HG03439 (cell line): Measurements from ENCODE around the gene PYGL.

Source experiments
- ATAC-seq: cut with Tn5 transposase; IDR thresholded peaks from one replicate; pipeline ENCODE4 v1.9.1; 2021; ENCODE audit warnings: mild to moderate bottlenecking, moderate library complexity; ENCODE audit not compliant: unreplicated experiment

PYGL gene

GRCh38 chr14:50875359-50876070 is 68.8 kb downstream of the PYGL start:
- peak; percentile 88 for ATAC-seq

- no peak for ATAC-seq
Observed at GRCh38 chr14:50874757-50875156, 69.5 kb downstream of the PYGL start.

- no peak for ATAC-seq
Observed at GRCh38 chr14:50871914-50872732, 72.2 kb downstream of the PYGL start, which contains the start of gene ABHD12B. Gene ABHD12B, plus strand, starts transcription at chr14:50872053. Its CDS starts 122 bp downstream, at chr14:50872175.

GRCh38 chr14:50871228-50871627 is 73.1 kb downstream of the PYGL start:
- no peak for ATAC-seq

- no peak for ATAC-seq
Observed at GRCh38 chr14:50865391-50866076, 78.7 kb downstream of the PYGL start.

GRCh38 chr14:50864946-50865345 is 79.3 kb downstream of the PYGL start:
- no peak for ATAC-seq

GRCh38 chr14:50864237-50864636 is 80.0 kb downstream of the PYGL start:
- no peak for ATAC-seq

- ATAC-seq = no peak
Observed at GRCh38 chr14:50862036-50862570, 82.2 kb downstream of the PYGL start.

GRCh38 chr14:50860478-50861086 is 83.7 kb downstream of the PYGL start:
- ATAC-seq = no peak

- ATAC-seq = peak; percentile 9
Observed at GRCh38 chr14:50859296-50859624, 85.0 kb downstream of the PYGL start.

- ATAC-seq = no peak
Observed at GRCh38 chr14:50856660-50857059, 87.6 kb downstream of the PYGL start.

GRCh38 chr14:50855558-50855957 is 88.7 kb downstream of the PYGL start:
- ATAC-seq = no peak
